Measurements from ENCODE around the gene PMF1.
"Not testable (repeated sequence)": the region's sequence is repeated elsewhere in the genome, so short reads cannot be mapped to it uniquely, and the experiment has no call there.

Gene PMF1

GRCh38 chr1:156212130-156212529 lies 677 bp upstream of the PMF1 start:
- no peak for TF ChIP-seq CTCF (IDR thresholded peaks at IDR 0.05; ENCODE audit: control extremely low read depth, extremely low read depth, low read depth, missing control alignments)
- CTCF ChIA-PET: interaction anchor here (1.0 to 4.8 kb wide), 7 partner anchors 10 to 40 kb away, joined by 3 to 63 read pairs (median 4); partner anchors contain the start of gene SLC25A44
- POLR2A ChIA-PET: interaction anchor here (1.0 to 2.1 kb wide), 6 partner anchors 13 to 94 kb away, joined by 3 to 12 read pairs (median 7); partner anchors contain the start of gene SLC25A44

GRCh38 chr1:156213644-156213966 lies 798 bp downstream of the PMF1 start:
- DNase-seq (ENCODE audit: extremely low spot score): no peak
- POLR2A ChIA-PET: interaction anchor here (1.0 to 2.1 kb wide), 6 partner anchors 10 to 86 kb away, joined by 3 to 12 read pairs (median 7); partner anchors contain the start of gene SLC25A44
- CTCF ChIA-PET: interaction anchor here (0.7 to 4.8 kb wide), 7 partner anchors 8 to 88 kb away, joined by 3 to 63 read pairs (median 4); no protein-coding TSS in a partner anchor
- no peak for TF ChIP-seq CTCF (IDR thresholded peaks at IDR 0.05; ENCODE audit: control extremely low read depth, extremely low read depth, low read depth, missing control alignments)

More at GRCh38 chr1:156212130-156212529, 677 bp upstream of the PMF1 start:
- no peak for DNase-seq (ENCODE audit: extremely low spot score)

- CTCF ChIA-PET: interaction anchor here (2.0 to 4.8 kb wide), 2 partner anchors 11 to 16 kb away, joined by 4 to 63 read pairs; no protein-coding TSS in a partner anchor
- POLR2A ChIA-PET: no interaction called here
- DNase-seq (ENCODE audit: extremely low spot score): no peak
- TF ChIP-seq CTCF (IDR thresholded peaks at IDR 0.05; ENCODE audit: control extremely low read depth, extremely low read depth, low read depth, missing control alignments): no peak
Measured at GRCh38 chr1:156214024-156214748, 1.4 kb downstream of the PMF1 start.

- CTCF ChIA-PET: interaction anchor here (4.8 kb wide), 1 partner anchor 9 kb away, joined by 63 read pairs; no protein-coding TSS in a partner anchor
- POLR2A ChIA-PET; DNase-seq (ENCODE audit: extremely low spot score): not testable (repeated sequence)
Measured at GRCh38 chr1:156216361-156217086, 3.7 kb downstream of the PMF1 start.

GRCh38 chr1:156217871-156218270 lies 5.1 kb downstream of the PMF1 start:
- ChIA-PET POLR2A (interaction anchor here (0.6 to 0.8 kb wide), 3 partner anchors 8 to 385 kb away, joined by 3 to 6 read pairs (median 5); no protein-coding TSS in a partner anchor), CTCF (interaction anchor here (0.6 to 14.6 kb wide), 9 partner anchors 9 to 125 kb away, joined by 3 to 306 read pairs (median 4); partner anchors contain the start of gene SEMA4A)
- DNase-seq (ENCODE audit: extremely low spot score): peak; percentile 36
- no peak for TF ChIP-seq CTCF (IDR thresholded peaks at IDR 0.05; ENCODE audit: control extremely low read depth, extremely low read depth, low read depth, missing control alignments)

GRCh38 chr1:156220226-156220625 lies 7.4 kb downstream of the PMF1 start:
- ChIA-PET CTCF (interaction anchor here (1.1 to 14.6 kb wide), 4 partner anchors 21 to 123 kb away, joined by 3 to 306 read pairs (median 3); partner anchors contain the start of gene SEMA4A), POLR2A (no interaction called here)
- TF ChIP-seq CTCF (IDR thresholded peaks at IDR 0.05; ENCODE audit: control extremely low read depth, extremely low read depth, low read depth, missing control alignments): no peak
- DNase-seq (ENCODE audit: extremely low spot score): no peak

Data from GM10248 (cell line).